Endothelial cell of coronary artery (primary cell): ENCODE data around the gene CNIH2. TPM values are rescaled to one million over a fixed set of nuclear protein-coding genes. Genes with fewer than 3 reads are reported as not detected.

Source experiments
- total RNA-seq: library from RNA; depleted of rRNA; stranded (reverse); fragments of >200 nt; gene quantifications from 2 replicates; pipeline ENCODE4 v1.2.3, GENCODE V29; 2014

CNIH2 gene
- total RNA-seq = 0.09 TPM in 2 replicates

GRCh38 chr11:66277471-66278362, at the start of gene CNIH2:
CNIH2 (plus strand) TSS chr11:66278175; CDS start chr11:66278457, 282 bp downstream.

DNA sequence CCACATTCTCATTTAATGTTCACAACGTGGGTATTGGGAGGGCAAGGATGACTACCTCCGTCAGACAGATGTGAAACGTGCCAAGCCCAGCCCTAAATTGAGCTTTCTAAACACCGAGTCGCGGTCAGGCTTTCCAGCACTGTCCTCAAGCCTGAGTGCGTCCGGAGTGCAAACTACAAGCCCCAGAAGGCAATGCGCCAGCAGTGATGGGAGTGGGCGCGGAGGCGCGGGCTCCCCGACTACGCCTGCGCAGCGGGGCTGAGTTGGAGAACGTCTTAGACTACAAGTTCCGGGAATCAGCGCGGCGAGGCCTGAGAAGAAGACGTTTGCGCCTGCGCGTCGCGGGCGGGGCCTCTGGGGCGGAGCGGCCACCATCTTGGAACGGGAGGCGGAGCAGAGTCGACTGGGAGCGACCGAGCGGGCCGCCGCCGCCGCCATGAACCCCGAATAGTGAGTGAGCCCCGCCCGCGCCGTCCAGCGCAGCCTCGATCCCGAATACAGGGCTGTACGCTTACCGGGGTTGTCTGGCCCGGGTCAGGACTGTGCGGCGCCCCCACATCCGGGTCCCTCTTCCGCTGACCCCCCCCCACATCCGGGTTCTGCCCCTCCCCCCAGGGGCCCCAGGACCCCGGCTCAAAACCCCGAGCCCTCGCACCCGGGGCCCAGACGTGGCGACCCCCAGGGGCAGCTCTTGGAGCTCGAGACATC, 9.6 kb upstream of the CNIH2 start, which contains the start of gene RAB1B:
Gene RAB1B (plus strand): TSS at position 396 of the 708 bp plus-strand sequence. CDS start 41 bp downstream, at position 437.

DNA sequence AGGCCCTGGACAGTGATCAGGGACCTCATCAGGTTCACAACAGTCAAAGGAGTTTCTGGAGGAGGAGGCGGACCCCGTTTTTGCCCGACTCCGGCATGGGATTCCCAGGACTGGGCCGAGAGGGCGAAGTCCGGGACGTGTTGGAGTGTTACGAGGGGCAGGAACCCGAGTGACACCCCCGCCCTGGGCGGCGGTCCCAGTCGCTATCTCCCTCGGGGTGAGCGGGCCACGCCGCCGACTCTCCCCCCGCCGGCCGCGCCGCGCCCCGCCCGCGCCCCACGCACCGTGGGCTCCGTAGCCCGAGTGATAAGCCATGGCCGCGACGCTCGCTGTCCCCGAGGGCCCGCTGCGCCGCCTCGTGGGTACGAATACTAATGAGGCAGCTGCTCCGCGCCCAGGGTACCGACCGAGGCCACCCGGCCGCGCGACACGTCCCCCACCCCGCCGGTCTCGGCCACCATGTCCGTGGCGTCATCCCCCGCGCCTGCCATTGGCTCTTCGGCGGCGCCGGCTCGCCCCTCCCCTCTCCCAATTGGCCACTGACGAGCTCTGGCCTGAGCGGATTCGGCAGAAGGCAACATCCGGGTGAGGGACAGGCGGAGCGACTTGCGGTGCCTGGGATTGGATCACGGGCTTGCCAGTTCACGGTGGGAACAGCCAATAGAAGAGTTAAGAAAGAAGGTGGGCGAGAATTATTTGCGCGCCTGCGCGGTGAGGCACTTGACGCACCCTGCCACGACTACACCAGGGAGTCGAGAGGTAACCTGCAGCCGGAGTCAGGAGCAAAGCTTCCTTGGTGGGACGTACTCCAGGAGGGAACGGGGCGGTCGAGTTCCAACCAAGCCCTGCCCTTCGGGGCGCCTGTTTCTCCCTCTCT, 10.9 kb downstream of the CNIH2 start, which contains the start of gene YIF1A:
Gene YIF1A (minus strand): TSS at position 473 of the 877 bp plus-strand sequence. CDS start 158 bp downstream, at position 315.

GRCh38 chr11:66291706-66292542, 13.9 kb downstream of the CNIH2 start, which contains the start of gene TMEM151A:
TMEM151A (plus strand) TSS chr11:66291894; CDS start chr11:66292014, 120 bp downstream.

DNA sequence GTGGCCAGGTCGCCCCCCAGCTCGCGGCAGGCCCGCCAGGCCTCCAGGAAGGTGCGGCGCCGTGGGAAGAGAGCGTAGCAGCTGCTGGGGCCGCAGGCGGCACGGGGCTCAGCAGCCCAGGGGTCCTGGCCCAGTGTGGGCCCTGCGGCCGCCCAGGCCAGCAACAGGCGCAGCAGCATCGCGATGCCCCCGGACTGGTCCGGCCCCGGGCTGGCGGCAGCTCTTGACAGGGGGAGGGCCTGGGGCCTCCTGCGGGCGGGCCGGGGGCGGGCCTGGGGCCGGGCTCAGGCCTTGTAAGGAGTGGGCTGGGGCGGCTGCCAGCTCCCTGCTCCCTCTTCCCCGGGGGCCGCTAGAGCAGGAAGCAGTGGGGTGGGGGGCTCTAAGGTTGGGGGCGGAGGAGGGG, 38.9 kb downstream of the CNIH2 start, which contains the start of gene CD248:
Gene CD248 (minus strand): TSS at position 196 of the 403 bp plus-strand sequence. CDS start 17 bp downstream, at position 179.

Other genes with a start within 250 kb of the CNIH2 start
- gene GAL3ST3, start 229.0 kb upstream of the CNIH2 start, total RNA-seq = not detected in 2 replicates
- 106 and 108 TPM in 2 replicates for gene SF3B2, start 225.8 kb upstream of the CNIH2 start, total RNA-seq
- gene PACS1, start 207.9 kb upstream of the CNIH2 start, total RNA-seq = 18.6 and 39.6 TPM in 2 replicates
- gene KLC2, start 20.5 kb upstream of the CNIH2 start, total RNA-seq = 13.4 and 26.9 TPM in 2 replicates
- gene RAB1B, start 9.5 kb upstream of the CNIH2 start, total RNA-seq = 75.9 and 80.9 TPM in 2 replicates
- 186 and 228 TPM in 2 replicates for gene YIF1A, start 11.0 kb downstream of the CNIH2 start, total RNA-seq
- 0.66 TPM in 1 of 2 replicates, not detected in the other for gene TMEM151A, start 13.7 kb downstream of the CNIH2 start, total RNA-seq
- gene CD248, start 38.9 kb downstream of the CNIH2 start, total RNA-seq = under 0.01 and 1.1 TPM in 2 replicates
- gene RIN1, start 58.3 kb downstream of the CNIH2 start, total RNA-seq = 5.9 and 8.3 TPM in 2 replicates
- gene BRMS1, start 66.9 kb downstream of the CNIH2 start, total RNA-seq = 65.0 and 79.7 TPM in 2 replicates
- 23.8 and 31.3 TPM in 2 replicates for gene B4GAT1, start 69.5 kb downstream of the CNIH2 start, total RNA-seq
- 0.09 and 0.28 TPM in 2 replicates for gene SLC29A2, start 93.6 kb downstream of the CNIH2 start, total RNA-seq
- gene NPAS4, start 142.9 kb downstream of the CNIH2 start, total RNA-seq = not detected in 2 replicates
- 41.3 and 44.1 TPM in 2 replicates for gene MRPL11, start 160.7 kb downstream of the CNIH2 start, total RNA-seq
- gene PELI3, start 188.7 kb downstream of the CNIH2 start, total RNA-seq = 3.4 and 6.0 TPM in 2 replicates
- 56.5 and 75.1 TPM in 2 replicates for gene DPP3, start 202.3 kb downstream of the CNIH2 start, total RNA-seq
- 16.1 and 25.9 TPM in 2 replicates for gene BBS1, start 232.5 kb downstream of the CNIH2 start, total RNA-seq